ENCODE data around the gene SLC22A1.
"Not testable (repeated sequence)": the region's sequence is repeated elsewhere in the genome, so short reads cannot be mapped to it uniquely, and the experiment has no call there.

Gene SLC22A1

DNA sequence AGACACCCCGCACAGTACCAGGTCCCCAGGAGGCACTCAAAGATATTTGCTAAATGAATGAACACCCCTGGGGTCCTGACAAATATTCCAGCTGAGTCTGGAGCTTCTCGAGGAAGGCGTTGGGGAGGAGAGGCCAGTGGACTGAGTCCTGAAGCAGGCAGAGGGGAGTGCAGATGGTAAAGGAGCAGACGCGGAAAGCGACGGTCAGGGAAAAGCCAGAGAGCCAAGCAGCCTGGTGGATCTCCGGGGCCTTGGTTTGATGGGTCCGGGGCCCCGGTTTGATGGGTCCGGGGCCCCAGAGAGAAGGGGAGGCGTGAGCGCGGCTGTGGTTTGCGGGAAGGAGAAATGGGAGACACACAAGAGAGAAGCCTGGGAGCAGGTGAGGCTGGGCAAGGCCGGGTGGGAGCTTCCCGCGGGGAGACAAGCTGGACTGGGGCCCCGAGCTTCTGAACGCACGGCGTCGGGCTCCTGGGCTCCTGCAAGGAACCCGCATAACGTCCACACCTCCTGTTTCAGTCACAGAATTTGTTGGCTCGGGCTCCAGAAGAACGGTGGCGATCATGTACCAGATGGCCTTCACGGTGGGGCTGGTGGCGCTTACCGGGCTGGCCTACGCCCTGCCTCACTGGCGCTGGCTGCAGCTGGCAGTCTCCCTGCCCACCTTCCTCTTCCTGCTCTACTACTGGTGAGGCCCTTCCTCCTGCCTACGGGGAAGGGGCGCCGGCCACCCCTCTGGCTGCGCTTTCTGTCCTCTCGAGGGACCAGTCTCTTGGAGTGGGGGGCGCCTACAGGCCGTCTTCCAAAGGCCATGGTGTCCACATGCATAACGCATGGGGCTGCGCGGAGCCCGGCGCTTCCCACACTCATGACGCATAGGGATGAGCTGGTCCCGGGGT is 12.1 kb downstream of the SLC22A1 start:
- Mint-ChIP-seq H3K27me3 (peaks cover 6 to 7% of the 10 kb centered on the region in 2 donors), H3K4me1 (peaks cover 1 to 5% of the 10 kb centered on the region in 2 donors), H3K36me3 (peaks cover 18 to 35% of the 10 kb centered on the region in 2 donors), H3K4me3 (no peak overlapping the region), H3K27ac (no peak overlapping the region), H3K9me3 (peaks cover 2 to 4% of the 10 kb centered on the region in 2 donors)
- DNase-seq (no peak), ATAC-seq (replicated peaks) (no peak)

DNA sequence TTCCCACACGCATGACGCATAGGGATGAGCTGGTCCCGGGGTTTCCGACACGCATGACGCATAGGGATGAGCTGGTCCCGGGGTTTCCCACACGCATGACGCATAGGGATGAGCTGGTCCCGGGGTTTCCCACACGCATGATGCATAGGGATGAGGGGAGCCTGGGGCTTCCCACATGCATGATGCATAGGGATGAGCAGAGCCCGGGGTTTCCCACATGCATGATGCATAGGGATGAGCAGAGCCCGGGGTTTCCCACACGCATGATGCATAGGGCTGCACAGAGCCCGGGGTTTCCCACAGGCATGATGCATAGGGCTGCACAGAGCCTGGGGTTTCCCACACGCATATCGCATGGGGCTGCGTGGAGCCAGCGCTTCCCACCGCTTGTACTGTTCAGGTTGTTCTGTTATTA is 12.7 kb downstream of the SLC22A1 start:
- not testable (repeated sequence) for H3K4me3 Mint-ChIP-seq

DNA sequence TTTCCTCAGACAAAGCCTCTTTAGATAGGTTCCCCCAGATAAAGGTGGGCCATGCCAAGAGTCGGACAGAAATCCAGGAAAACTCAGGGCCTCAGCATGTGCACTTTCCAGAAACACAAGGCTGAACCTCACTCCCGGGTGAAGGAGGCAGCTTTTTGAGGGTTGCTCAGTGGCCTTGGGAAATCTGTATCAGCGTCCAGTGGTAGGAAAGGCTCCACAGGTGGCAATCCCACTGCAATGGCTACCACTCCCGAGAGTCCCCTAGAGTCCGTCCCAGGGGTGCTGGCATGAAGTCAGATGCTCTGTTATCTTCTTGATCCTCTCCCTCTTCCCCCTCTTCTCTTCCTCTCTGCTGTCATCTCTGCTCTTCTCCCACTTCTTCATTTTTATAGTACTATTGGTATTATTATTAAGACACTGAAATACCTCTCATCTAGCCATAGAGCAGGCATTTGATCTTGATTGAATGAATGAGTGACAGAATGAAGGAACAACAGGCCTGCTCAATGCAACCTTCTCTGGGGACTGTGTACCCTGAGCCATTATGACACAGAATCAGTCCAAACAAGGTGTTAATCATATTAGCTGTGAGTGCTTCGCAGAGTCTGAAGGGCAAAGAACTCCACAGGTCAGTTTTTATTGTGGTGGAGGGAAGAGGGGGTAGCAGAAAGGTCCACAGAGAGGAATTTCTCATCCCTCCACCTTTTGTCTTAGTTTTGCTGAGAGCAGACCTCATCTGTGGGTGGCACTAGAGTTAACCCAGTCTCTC is 13.3 kb downstream of the SLC22A1 start:
- Mint-ChIP-seq H3K36me3 (peaks cover 18 to 32% of the 10 kb centered on the region in 2 donors), H3K27ac (no peak overlapping the region), H3K4me1 (peaks cover 1 to 5% of the 10 kb centered on the region in 2 donors), H3K27me3 (peaks cover 6 to 7% of the 10 kb centered on the region in 2 donors), H3K4me3 (no peak overlapping the region), H3K9me3 (peaks cover 2 to 4% of the 10 kb centered on the region in 2 donors)
- ATAC-seq (replicated peaks) (no peak), DNase-seq (no peak)

More for the DNA sequence above, 12.7 kb downstream of the SLC22A1 start:
- not testable (repeated sequence) for DNase-seq, H3K27me3 Mint-ChIP-seq, H3K27ac Mint-ChIP-seq, H3K4me1 Mint-ChIP-seq, H3K9me3 Mint-ChIP-seq
- peak in 1 of 2 donors; percentile 45 for ATAC-seq (replicated peaks)
- peaks cover 16 to 35% of the 10 kb centered on the region in 2 donors for H3K36me3 Mint-ChIP-seq

DNA sequence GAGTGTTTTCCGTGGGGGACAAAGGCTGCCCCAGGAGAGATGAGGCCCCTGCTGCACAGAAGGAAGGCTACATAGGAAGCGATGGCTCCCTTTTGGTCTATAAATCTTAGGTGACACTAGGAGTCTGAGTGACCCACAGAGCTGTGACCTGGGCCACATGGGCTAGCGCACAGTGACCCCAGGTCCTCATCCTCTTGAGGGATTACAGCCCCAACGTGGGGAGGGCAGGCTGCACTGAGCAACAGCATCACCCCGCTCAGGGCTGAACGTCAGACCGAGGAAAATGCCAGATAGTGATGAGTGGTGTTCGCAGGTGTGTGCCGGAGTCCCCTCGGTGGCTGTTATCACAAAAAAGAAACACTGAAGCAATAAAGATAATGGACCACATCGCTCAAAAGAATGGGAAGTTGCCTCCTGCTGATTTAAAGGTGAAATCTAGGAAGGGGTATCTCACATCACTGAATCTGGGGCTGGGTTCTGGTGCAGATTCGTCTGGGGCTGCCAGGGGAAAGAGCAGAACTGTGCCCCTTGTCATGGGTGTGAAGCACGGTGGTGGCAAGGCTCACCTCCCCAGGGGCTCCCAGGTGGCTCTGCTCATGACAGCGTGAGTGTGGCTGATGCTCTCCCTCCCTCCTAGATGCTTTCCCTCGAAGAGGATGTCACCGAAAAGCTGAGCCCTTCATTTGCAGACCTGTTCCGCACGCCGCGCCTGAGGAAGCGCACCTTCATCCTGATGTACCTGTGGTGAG is 14.5 kb downstream of the SLC22A1 start:
- Mint-ChIP-seq H3K36me3 (peaks cover 18 to 22% of the 10 kb centered on the region in 2 donors), H3K4me1 (peaks cover 1 to 5% of the 10 kb centered on the region in 2 donors), H3K4me3 (no peak overlapping the region), H3K27ac (no peak overlapping the region), H3K27me3 (peaks cover 6 to 7% of the 10 kb centered on the region in 2 donors), H3K9me3 (peaks cover 2 to 4% of the 10 kb centered on the region in 2 donors)
- no peak for ATAC-seq (replicated peaks)
- no peak for DNase-seq

DNA sequence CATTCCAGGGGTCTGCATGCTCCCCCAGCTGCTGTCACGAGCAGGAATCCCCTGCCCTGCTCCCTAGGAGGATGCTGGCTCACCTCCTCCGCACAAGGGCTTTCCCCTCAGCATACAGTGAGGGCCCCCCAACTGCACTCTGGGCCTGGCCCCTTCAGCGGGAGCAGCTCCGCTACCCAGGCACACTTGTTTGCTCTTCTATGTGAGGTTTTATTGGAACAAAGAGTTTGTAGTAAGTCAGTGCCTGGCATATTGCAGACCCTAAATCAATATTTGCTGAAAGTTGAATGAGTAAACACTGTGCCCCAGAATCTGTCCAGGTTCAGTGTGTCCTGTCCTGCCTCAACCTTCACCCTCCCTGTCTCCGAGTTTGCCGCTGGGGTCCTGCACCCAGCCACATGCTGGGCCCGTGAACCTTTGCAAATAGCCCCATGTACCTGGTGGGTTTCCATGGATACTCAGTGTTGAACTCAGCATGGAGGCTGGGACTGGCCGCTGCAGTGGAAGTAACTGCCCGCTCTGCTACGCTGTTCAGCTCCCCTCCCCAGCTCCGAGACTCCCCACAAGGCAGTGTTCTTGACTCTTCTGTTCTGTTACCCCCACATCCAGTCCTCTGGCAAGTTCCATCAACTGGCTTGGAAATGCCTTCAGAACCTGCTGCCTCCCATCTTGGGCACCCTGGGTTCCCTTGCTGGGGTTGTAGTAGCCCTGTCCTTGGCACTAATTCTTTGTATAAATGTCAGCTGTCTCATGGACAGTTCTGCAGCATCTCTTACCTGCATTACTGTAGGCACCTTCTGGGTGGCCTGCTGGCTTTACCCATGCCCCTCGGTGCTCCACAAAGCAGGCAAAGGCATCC is 15.7 kb downstream of the SLC22A1 start:
- Mint-ChIP-seq H3K4me3 (no peak overlapping the region), H3K4me1 (peaks cover 0 to 5% of the 10 kb centered on the region in 2 donors), H3K27ac (no peak overlapping the region), H3K9me3 (peaks cover 2 to 4% of the 10 kb centered on the region in 2 donors), H3K36me3 (peaks cover 15 to 18% of the 10 kb centered on the region in 2 donors), H3K27me3 (peaks cover 7 to 11% of the 10 kb centered on the region in 2 donors)
- DNase-seq (no peak), ATAC-seq (replicated peaks) (no peak)

DNA sequence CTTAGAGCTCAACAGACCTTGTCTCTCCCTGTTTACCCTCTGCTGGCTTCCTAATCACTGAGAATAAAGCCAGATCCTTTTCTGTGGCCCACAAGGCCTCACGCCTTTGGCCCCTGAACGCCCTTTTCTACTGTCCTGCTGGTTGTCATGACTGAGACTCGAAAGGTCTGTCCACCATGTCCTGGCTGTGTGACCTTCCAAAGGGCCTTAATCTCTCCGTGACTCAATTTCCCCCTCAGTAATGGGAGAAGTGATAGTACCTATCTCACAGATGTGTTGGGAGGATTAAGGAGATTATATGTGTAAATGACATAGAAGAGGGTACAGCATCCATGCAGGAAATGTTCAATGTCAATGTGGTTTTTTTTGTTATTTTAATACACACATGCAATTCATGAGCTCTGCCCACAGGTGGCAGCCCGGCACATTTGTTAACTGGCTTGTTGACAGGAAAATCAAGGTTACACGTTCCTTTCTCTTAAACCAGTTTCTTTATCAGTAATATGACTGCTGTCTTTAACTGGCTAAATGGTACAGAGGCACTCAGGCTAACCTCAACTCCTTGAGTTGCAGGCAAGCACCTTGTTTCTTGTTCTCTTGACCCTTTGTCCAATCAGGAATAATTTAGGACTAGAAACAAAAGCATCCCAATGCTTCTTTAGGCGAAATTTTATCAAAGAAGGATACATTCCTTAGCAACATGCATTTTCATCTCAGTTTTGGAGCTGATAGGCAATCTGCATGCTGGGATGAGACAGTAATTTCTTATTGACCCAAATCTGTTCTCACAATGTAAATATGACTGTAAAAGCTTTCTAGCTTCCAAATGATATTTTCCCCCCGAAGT is 16.6 kb downstream of the SLC22A1 start:
- ATAC-seq (replicated peaks) (peak; percentile 47 to 66), DNase-seq (no peak)
- Mint-ChIP-seq H3K36me3 (peaks cover 11 to 13% of the 10 kb centered on the region in 2 donors), H3K4me3 (no peak overlapping the region), H3K9me3 (peaks cover 2 to 4% of the 10 kb centered on the region in 2 donors), H3K27ac (no peak overlapping the region), H3K27me3 (peaks cover 7 to 11% of the 10 kb centered on the region in 2 donors), H3K4me1 (peaks cover 0 to 5% of the 10 kb centered on the region in 2 donors)

DNA sequence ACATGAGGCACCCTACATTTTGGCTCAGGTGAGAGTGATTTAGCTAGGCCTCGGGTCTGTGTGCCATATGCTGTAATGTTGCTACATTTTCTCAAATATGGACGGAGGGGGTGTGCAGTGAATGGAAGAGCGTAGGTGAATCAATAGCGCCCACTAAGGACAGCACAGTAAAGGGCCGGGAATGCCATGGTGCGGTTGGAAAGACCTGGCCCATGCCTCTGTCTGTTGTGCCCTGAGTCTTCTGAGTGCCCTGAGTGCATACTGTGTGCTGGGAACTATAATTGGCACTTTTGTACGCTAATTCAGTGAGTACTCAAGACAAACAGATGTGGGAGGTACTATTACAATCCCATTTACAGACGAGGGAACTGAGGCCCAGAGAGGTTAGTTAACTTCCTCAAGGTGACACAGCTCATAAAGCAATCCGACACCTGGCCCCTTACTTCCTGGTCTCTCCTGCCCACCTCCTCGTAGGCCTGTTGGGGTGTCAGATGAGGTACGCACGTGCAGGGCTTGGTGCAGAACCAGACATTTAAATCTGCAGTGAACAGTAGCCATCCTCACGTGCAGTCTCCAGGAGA is 17.3 kb downstream of the SLC22A1 start:
- H3K27me3 Mint-ChIP-seq, result peaks cover 11 to 12% of the 10 kb centered on the region in 2 donors
- H3K4me3 Mint-ChIP-seq, result no peak overlapping the region
- H3K27ac Mint-ChIP-seq, result no peak overlapping the region
- H3K4me1 Mint-ChIP-seq, result peaks cover 0 to 5% of the 10 kb centered on the region in 2 donors
- H3K36me3 Mint-ChIP-seq, result peaks cover 11 to 12% of the 10 kb centered on the region in 2 donors
- DNase-seq (no peak), ATAC-seq (replicated peaks) (no peak)
- H3K9me3 Mint-ChIP-seq, result peaks cover 0 to 2% of the 10 kb centered on the region in 2 donors

DNA sequence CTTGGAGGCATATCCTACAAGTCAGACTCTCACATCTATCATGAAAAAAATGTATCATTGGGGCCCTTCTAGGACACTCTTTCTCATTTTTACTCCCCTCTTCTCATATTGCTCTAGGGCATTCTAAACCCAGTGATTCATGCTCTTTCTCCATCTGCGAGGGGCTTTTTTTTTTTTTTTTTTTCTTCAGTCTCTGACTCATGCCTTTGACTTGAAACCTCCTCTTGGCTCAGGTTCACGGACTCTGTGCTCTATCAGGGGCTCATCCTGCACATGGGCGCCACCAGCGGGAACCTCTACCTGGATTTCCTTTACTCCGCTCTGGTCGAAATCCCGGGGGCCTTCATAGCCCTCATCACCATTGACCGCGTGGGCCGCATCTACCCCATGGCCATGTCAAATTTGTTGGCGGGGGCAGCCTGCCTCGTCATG is 17.8 kb downstream of the SLC22A1 start:
- H3K4me3 Mint-ChIP-seq, result no peak overlapping the region
- H3K27me3 Mint-ChIP-seq, result peaks cover 12 to 14% of the 10 kb centered on the region in 2 donors
- ATAC-seq (replicated peaks), result no peak
- peaks cover 11 to 15% of the 10 kb centered on the region in 2 donors for H3K36me3 Mint-ChIP-seq
- H3K9me3 Mint-ChIP-seq, result peaks cover 2 to 3% of the 10 kb centered on the region in 2 donors
- peaks cover 0 to 5% of the 10 kb centered on the region in 2 donors for H3K4me1 Mint-ChIP-seq
- DNase-seq, result no peak
- no peak overlapping the region for H3K27ac Mint-ChIP-seq

DNA sequence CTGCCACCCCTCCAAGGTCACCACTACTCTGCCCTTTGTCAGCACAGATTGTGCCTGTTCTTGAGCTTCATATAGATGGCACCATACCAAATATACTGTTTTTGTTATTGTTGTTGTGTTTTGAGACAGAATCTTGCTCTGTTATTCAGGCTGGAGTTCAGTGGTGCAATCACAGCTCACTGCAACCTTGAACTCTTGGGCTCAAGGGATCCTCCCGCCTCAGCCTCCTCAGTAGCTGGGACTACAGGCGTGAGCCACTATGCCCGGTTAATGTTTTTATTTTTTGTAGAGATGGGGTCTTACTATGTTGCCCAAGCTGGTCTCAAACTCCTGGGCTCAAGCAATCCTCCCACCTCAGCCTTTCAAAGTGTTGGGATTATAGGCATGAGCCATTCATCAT is 18.9 kb downstream of the SLC22A1 start:
- H3K4me3 Mint-ChIP-seq; ATAC-seq (replicated peaks); H3K4me1 Mint-ChIP-seq; DNase-seq; H3K9me3 Mint-ChIP-seq; H3K27ac Mint-ChIP-seq: not testable (repeated sequence)
- H3K36me3 Mint-ChIP-seq, result peaks cover 11 to 18% of the 10 kb centered on the region in 2 donors
- peaks cover 12 to 14% of the 10 kb centered on the region in 2 donors for H3K27me3 Mint-ChIP-seq

DNA sequence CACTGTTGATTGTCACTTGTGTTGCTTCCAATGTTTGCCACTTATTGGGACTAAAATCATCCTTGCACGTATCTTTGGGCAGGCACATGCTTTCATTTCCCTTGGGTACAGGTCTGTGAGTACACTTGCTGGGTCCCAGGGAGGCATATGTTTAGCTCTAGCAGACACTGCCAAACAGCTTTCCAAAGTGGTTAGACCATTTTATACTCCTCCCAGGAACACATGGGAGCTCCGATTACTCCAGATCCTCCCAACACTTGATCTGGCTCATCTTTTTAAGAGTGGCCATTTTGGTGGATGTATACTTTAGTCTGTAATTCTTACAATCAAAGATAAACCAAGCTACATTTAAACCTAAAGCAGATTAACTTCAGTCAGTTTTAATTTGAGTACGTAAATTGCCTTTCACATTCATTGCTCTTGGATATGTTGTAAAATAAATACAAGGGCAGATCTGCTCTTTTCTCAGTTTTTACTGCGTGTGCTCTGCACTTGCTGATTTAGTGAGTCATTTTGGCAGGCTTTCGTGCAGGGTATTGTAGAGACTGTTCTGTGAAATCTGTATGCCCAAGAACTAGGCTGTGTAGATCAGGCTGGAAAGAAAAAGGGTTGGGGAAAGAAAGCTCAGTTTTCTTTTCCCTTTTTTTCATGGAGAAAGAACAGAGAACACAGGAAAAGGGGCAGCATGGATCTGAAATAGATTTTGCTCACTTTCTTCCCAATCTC is 19.5 kb downstream of the SLC22A1 start:
- ATAC-seq (replicated peaks) (no peak), DNase-seq (no peak)
- Mint-ChIP-seq H3K4me3 (no peak overlapping the region), H3K9me3 (peaks cover 2 to 3% of the 10 kb centered on the region in 2 donors), H3K36me3 (peaks cover 11 to 21% of the 10 kb centered on the region in 2 donors), H3K4me1 (peaks cover 0 to 5% of the 10 kb centered on the region in 2 donors), H3K27ac (no peak overlapping the region), H3K27me3 (peaks cover 12 to 14% of the 10 kb centered on the region in 2 donors)

DNA sequence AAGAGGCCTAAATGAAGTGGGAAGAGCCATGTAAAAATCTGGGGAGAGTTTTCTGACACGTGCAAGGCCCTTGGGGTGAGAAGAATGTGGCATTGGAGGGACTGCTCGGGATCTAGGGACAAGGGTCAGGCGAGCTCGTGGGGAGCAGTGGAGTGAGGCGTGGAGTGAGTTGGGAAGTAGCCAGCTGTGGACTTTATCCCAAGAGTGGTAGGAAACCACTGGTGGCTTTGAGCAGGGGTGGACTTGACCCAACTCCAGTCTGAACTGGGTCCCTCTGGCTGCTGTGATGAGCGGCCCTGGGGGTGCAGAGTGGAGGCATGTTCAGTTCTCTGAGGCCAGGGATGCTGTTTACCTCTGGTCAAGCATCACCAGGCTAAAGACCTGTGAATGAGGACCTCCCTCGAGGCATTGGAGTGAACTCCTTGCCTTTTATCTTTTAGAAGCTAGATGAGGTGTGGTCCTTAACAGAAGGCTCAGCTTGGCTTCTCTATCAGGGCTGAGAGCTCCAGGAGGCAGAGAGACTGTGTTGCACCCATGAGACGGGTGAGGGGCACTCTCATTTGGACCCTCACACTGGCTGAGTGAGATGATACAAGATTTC is 20.6 kb downstream of the SLC22A1 start:
- H3K27ac Mint-ChIP-seq, result no peak overlapping the region
- peaks cover 2 to 3% of the 10 kb centered on the region in 2 donors for H3K9me3 Mint-ChIP-seq
- no peak overlapping the region for H3K4me3 Mint-ChIP-seq
- peaks cover 0 to 5% of the 10 kb centered on the region in 2 donors for H3K4me1 Mint-ChIP-seq
- H3K27me3 Mint-ChIP-seq, result peaks cover 12 to 14% of the 10 kb centered on the region in 2 donors
- peaks cover 13 to 23% of the 10 kb centered on the region in 2 donors for H3K36me3 Mint-ChIP-seq
- ATAC-seq (replicated peaks) (no peak), DNase-seq (no peak)

Measured in stimulated activated naive B cell treated with anti-CD40 and anti-IgM and Interleukin-4, amounts not matched to agents 10 μg/mL and 1 μg/mL and 100 μg/mL, for 72 hours (primary cell).